ENCODE measurements around the gene GRIP1. TPM values are rescaled to one million over a fixed set of nuclear protein-coding genes. Genes with fewer than 3 reads are reported as not detected.

Gene GRIP1
- total RNA-seq, 2 donors from 2014 or later = 0.28 TPM; not detected in 1

DNA sequence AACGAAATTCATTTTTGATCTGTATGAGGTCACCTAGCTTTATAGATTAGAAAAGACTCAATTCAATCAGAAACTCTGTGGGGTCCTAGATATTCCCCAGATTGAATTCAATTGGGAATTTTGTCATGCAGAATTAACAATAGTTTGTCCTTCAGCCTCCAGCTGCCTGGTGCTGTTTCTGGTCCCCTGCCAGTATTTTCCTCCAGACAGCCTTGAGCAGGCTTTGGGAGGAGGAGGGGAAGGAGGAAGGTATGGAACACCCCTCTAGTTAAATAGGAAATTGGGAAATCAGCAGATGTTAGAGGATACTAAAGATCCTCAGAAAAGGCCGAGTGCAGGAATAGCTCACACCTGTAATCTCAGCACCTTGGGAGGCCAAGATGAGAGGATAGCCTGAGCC lies 10.6 kb downstream of the GRIP1 start:
- DNase-seq (ENCODE audit: low spot score) = no peak
- H3K4me3 ChIP-seq = no peak overlapping the region
- TF ChIP-seq, protein P1, sequence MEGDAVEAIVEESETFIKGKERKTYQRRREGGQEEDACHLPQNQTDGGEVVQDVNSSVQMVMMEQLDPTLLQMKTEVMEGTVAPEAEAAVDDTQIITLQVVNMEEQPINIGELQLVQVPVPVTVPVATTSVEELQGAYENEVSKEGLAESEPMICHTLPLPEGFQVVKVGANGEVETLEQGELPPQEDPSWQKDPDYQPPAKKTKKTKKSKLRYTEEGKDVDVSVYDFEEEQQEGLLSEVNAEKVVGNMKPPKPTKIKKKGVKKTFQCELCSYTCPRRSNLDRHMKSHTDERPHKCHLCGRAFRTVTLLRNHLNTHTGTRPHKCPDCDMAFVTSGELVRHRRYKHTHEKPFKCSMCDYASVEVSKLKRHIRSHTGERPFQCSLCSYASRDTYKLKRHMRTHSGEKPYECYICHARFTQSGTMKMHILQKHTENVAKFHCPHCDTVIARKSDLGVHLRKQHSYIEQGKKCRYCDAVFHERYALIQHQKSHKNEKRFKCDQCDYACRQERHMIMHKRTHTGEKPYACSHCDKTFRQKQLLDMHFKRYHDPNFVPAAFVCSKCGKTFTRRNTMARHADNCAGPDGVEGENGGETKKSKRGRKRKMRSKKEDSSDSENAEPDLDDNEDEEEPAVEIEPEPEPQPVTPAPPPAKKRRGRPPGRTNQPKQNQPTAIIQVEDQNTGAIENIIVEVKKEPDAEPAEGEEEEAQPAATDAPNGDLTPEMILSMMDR (IDR thresholded peaks at IDR 0.05) = no peak
- no peak overlapping the region for H3K27ac ChIP-seq
- H3K4me1 ChIP-seq (ENCODE audit: control insufficient read depth in 1 of 2, low read depth in 2 of 2) = no peaks in the 10 kb centered on the region
- no peak for ATAC-seq (ENCODE audit: insufficient number of reproducible peaks, low FRiP score, low read depth)
- H3K27me3 ChIP-seq (replicated peaks; ENCODE audit: insufficient read depth) = no peaks in the 10 kb centered on the region
- no peaks in the 10 kb centered on the region for H3K9me3 ChIP-seq
- no peaks in the 10 kb centered on the region for H3K36me3 ChIP-seq

DNA sequence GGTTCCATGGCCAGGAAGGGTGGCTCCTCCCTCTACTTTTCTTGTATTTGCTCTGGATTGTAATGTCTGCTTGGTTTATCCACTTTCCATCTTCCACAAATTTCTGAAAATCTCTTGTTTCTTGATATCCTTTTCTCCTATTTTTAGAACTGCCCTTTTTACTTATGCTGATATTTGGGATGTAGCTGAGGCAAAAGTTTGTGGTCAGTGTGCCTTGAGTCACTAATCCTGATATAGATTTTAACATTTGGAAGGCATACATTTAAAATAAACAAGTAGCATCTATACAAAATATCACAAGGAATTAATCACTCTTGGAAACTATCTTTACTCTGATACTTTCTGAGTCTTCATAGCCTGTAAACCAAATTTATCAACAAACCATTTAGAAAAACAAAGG lies 11.0 kb downstream of the GRIP1 start:
- no peaks in the 10 kb centered on the region for H3K36me3 ChIP-seq
- DNase-seq (ENCODE audit: low spot score) (no peak), ATAC-seq (ENCODE audit: insufficient number of reproducible peaks, low FRiP score, low read depth) (no peak)
- H3K4me1 ChIP-seq (ENCODE audit: control insufficient read depth in 1 of 2, low read depth in 2 of 2) = no peaks in the 10 kb centered on the region
- TF ChIP-seq, protein P1 (IDR thresholded peaks at IDR 0.05) = no peak
- no peaks in the 10 kb centered on the region for H3K27me3 ChIP-seq (replicated peaks; ENCODE audit: insufficient read depth)
- H3K9me3 ChIP-seq = no peaks in the 10 kb centered on the region
- H3K27ac ChIP-seq = no peak overlapping the region
- H3K4me3 ChIP-seq = no peak overlapping the region

DNA sequence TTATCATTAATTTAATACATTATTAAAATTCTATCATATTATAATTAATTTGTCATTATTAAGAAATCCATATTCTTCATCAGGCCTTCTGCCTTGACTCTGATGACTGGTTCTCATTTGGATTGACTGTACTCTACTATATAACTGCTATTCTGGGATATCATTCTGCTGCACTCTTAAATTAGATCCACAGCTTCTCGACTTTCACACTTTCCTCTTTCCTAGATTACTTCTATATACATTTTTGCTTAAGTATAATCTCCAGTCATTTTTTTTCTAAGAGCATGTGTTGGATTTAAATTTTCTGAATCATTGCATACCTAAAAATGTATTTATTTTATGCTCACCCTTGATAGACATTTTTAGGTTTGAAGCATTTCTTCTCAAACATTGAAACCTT lies 12.4 kb downstream of the GRIP1 start:
- TF ChIP-seq, protein P1 (IDR thresholded peaks at IDR 0.05) = no peak
- Histone ChIP-seq H3K4me3 (no peak overlapping the region), H3K27me3 (replicated peaks; ENCODE audit: insufficient read depth) (no peaks in the 10 kb centered on the region), H3K36me3 (no peaks in the 10 kb centered on the region), H3K27ac (no peak overlapping the region), H3K4me1 (ENCODE audit: control insufficient read depth in 1 of 2, low read depth in 2 of 2) (peaks cover 0 to 3% of the 10 kb centered on the region in 2 donors), H3K9me3 (no peaks in the 10 kb centered on the region)
- ATAC-seq (ENCODE audit: insufficient number of reproducible peaks, low FRiP score, low read depth) (no peak), DNase-seq (ENCODE audit: low spot score) (no peak)

DNA sequence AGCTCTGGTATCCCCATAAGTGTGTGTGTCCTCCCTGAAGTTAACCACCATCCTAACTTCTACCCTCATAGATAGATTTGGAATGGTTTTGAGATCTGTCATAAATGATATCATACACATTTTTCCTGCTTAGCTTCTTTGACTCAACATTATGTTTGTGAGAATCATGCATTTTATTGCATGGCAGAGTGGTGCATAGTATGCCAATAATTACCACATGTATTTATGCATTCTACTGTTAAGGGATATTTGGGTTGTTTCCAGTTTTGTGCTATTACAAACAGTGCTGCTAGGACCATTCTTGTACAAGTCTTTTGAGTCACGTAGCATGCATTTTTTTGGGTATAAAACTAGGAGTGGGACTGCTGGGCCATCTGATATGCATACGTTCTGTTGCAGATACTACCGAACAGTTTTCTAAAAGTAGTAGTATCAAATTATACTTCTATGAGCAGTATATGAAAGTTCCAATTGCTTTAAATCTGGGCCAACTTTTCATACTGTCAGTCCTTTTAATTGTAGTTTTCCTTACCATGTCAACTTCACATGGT lies 13.4 kb downstream of the GRIP1 start:
- no peak overlapping the region for H3K27ac ChIP-seq
- H3K27me3 ChIP-seq (replicated peaks; ENCODE audit: insufficient read depth) = no peaks in the 10 kb centered on the region
- no peak overlapping the region for H3K4me3 ChIP-seq
- TF ChIP-seq, protein P1 (IDR thresholded peaks at IDR 0.05) = no peak
- ATAC-seq (ENCODE audit: insufficient number of reproducible peaks, low FRiP score, low read depth) (no peak), DNase-seq (ENCODE audit: low spot score) (no peak)
- H3K4me1 ChIP-seq (ENCODE audit: control insufficient read depth in 1 of 2, low read depth in 2 of 2) = peaks cover 0 to 3% of the 10 kb centered on the region in 2 donors
- no peaks in the 10 kb centered on the region for H3K9me3 ChIP-seq
- H3K36me3 ChIP-seq = no peaks in the 10 kb centered on the region

DNA sequence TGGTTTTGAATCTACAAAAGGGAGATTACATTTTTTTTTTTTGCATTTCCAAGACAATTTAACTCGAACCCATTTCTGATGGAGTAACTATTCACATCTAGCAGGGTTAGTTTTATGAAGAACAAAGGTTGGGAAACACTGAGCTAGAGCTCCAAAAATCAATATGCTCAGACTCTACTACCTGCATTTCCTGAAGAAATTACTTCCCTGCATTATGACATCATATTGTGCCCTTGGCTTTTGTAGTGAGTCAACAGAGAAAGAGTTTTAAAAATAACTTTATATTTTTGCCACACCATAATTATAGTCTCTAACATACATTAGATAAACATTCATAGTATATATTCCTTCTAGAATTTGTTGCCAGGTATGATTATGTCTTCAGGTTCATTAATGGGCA lies 14.8 kb downstream of the GRIP1 start:
- no peak overlapping the region for H3K4me3 ChIP-seq
- H3K4me1 ChIP-seq (ENCODE audit: control insufficient read depth in 1 of 2, low read depth in 2 of 2) = peaks cover 0 to 3% of the 10 kb centered on the region in 2 donors
- H3K36me3 ChIP-seq = no peaks in the 10 kb centered on the region
- no peak for DNase-seq (ENCODE audit: low spot score)
- TF ChIP-seq, protein P1 (IDR thresholded peaks at IDR 0.05) = no peak
- H3K9me3 ChIP-seq = no peaks in the 10 kb centered on the region
- H3K27ac ChIP-seq = no peak overlapping the region
- no peak for ATAC-seq (ENCODE audit: insufficient number of reproducible peaks, low FRiP score, low read depth)
- H3K27me3 ChIP-seq (replicated peaks; ENCODE audit: insufficient read depth) = no peaks in the 10 kb centered on the region

Measured in thoracic aorta (tissue), 2 donors.